Activated CD4-positive, alpha-beta memory T cell treated with anti-CD3 and anti-CD28 coated beads, Interleukin-2, amount 10 ng/mL, durations not matched to agents 7 days and 5 days (primary cell): ENCODE measurements around the gene ARHGAP21. TPM values are rescaled to one million over a fixed set of nuclear protein-coding genes. Genes with fewer than 3 reads are reported as not detected.
A peak's percentile ranks its signal among the peaks of the same experiment; 100 is the strongest.
"Not testable (repeated sequence)": the region's sequence is repeated elsewhere in the genome, so short reads cannot be mapped to it uniquely, and the experiment has no call there.

Source experiments
- CTCF ChIA-PET: fragments of 350-600 bp; sonication (Branson Sonifier 250); formaldehyde crosslinking; loops from one replicate; lab custom pipeline; 2021; ENCODE audit warnings: antibody characterized with exemption, inconsistent platforms; lab: Charles Lee
- POLR2A ChIA-PET: fragments of 350-600 bp; sonication (Branson Sonifier 250); formaldehyde crosslinking; loops from one replicate; lab custom pipeline; 2021; ENCODE audit warnings: antibody characterized with exemption; lab: Charles Lee
- DNase-seq: peaks from one replicate; pipeline ENCODE4 v3.0.0-alpha.2; 2020
- H3K27ac Mint-ChIP-seq: one replicate; pipeline ENCODE4 v1.8.0; 2021; ENCODE audit warnings: mild to moderate bottlenecking, mixed read lengths
- H3K27me3 Mint-ChIP-seq: one replicate; pipeline ENCODE4 v1.8.0; 2021; ENCODE audit warnings: mixed read lengths
- H3K36me3 Mint-ChIP-seq: one replicate; pipeline ENCODE4 v1.8.0; 2021; ENCODE audit warnings: low read depth, mixed read lengths
- H3K4me1 Mint-ChIP-seq: one replicate; pipeline ENCODE4 v1.8.0; 2021; ENCODE audit warnings: mixed read lengths
- H3K4me3 Mint-ChIP-seq: one replicate; pipeline ENCODE4 v1.8.0; 2021; ENCODE audit warnings: mild to moderate bottlenecking, mixed read lengths
- H3K9me3 Mint-ChIP-seq: one replicate; pipeline ENCODE4 v1.8.0; 2021; ENCODE audit warnings: mixed read lengths
- total RNA-seq, 2 experiments: library from RNA; stranded (reverse); gene quantifications; one replicate each; pipeline ENCODE4 v1.2.3, GENCODE V29; 2021

Gene ARHGAP21
- total RNA-seq, 2 experiments from 2014 or later: 35.6 to 36.0 TPM

- POLR2A ChIA-PET: no interaction called here
- no peaks in the 10 kb centered on the region for H3K4me1 Mint-ChIP-seq
- H3K27me3 Mint-ChIP-seq: peaks cover 5% of the 10 kb centered on the region
- CTCF ChIA-PET: no interaction called here
- no peak overlapping the region for H3K27ac Mint-ChIP-seq
- no peak for DNase-seq
- H3K36me3 Mint-ChIP-seq: no peaks in the 10 kb centered on the region
- no peaks in the 10 kb centered on the region for H3K9me3 Mint-ChIP-seq
- no peak overlapping the region for H3K4me3 Mint-ChIP-seq
Measured at GRCh38 chr10:24737001-24737400, 13.3 kb upstream of the ARHGAP21 start.

DNA sequence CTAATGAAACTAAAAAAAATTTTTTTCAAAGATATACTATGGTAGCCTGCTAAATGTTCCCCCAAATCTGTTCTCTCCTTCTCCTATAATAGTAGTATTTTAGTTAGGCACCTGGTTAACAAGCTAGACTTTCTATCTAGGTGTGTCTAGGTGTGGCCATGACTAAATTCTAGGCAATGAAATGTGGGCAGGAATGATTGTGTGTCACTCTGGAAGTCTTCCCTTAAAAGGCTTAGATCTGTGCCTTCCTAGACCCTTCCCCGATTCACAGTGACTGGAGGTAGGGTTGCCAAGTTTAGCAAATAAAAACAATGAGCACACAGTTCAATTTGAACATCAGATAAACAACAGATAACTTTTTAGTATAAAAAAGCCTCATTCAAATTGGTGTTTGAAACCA, 8.3 kb upstream of the ARHGAP21 start:
- no peak overlapping the region for H3K4me3 Mint-ChIP-seq
- CTCF ChIA-PET: no interaction called here
- POLR2A ChIA-PET: no interaction called here
- H3K9me3 Mint-ChIP-seq: no peaks in the 10 kb centered on the region
- no peak overlapping the region for H3K27ac Mint-ChIP-seq
- no peaks in the 10 kb centered on the region for H3K4me1 Mint-ChIP-seq
- DNase-seq: no peak
- peaks cover 5% of the 10 kb centered on the region for H3K27me3 Mint-ChIP-seq
- no peaks in the 10 kb centered on the region for H3K36me3 Mint-ChIP-seq

DNA sequence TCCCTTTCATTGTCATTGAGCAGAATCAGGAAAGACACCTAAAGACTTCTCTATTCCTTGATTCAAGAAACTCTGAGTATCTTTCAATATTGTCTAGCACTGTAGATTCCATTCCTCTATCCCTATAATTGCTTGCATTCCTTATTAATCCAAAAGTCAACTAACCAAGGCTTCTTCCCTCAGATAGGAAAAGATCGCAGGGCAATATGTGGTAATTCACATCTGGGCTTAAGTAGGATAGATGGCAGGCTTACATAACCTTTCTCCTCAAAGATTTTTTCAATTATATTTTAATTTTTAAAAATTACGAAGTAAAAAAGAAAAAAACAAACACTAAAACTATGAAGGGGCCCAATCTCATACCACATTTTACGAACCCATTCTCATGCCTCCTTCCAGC, 7.1 kb upstream of the ARHGAP21 start:
- no peaks in the 10 kb centered on the region for H3K9me3 Mint-ChIP-seq
- no peak for DNase-seq
- no peak overlapping the region for H3K27ac Mint-ChIP-seq
- H3K4me1 Mint-ChIP-seq: no peaks in the 10 kb centered on the region
- H3K4me3 Mint-ChIP-seq: no peak overlapping the region
- no peaks in the 10 kb centered on the region for H3K36me3 Mint-ChIP-seq
- ChIA-PET POLR2A (no interaction called here), CTCF (no interaction called here)
- H3K27me3 Mint-ChIP-seq: peaks cover 4% of the 10 kb centered on the region

GRCh38 chr10:24727786-24728185, 4.1 kb upstream of the ARHGAP21 start:
- no peak for DNase-seq
- peaks cover 4% of the 10 kb centered on the region for H3K4me1 Mint-ChIP-seq
- no peak overlapping the region for H3K27ac Mint-ChIP-seq
- no peaks in the 10 kb centered on the region for H3K9me3 Mint-ChIP-seq
- H3K27me3 Mint-ChIP-seq: no peaks in the 10 kb centered on the region
- ChIA-PET POLR2A (no interaction called here), CTCF (interaction anchor here (1.2 kb wide), 1 partner anchor 220 kb away, joined by 3 read pairs; no protein-coding TSS in a partner anchor)
- H3K36me3 Mint-ChIP-seq: no peaks in the 10 kb centered on the region
- H3K4me3 Mint-ChIP-seq: no peak overlapping the region

DNA sequence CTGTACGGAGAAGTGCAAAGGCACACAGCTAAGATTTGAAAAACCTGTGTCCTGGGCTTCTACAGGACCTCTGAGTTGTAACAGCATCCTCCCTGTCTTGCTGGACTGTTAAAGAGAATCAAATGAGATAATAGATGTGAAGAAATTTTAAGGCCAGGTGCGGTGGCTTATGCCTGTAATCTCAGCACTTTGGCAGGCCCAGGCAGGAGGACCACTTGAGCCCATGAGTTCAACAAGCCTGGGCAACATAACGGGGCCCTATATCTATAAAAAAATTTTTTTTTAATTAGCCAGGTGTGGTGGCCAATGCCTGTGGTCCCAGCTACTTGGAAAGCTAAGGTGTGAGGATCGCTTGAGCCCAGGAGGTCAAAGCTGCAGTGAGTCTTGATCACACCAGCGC, 2.9 kb upstream of the ARHGAP21 start:
- Mint-ChIP-seq H3K4me1 (peaks cover 10% of the 10 kb centered on the region), H3K4me3 (no peak overlapping the region), H3K27me3 (no peaks in the 10 kb centered on the region), H3K27ac (no peak overlapping the region), H3K36me3 (peaks cover 6% of the 10 kb centered on the region), H3K9me3 (no peaks in the 10 kb centered on the region)
- no peak for DNase-seq
- POLR2A ChIA-PET: no interaction called here
- CTCF ChIA-PET: interaction anchor here (1.2 to 2.2 kb wide), 2 partner anchors 20 to 225 kb away, joined by 4 to 5 read pairs; no protein-coding TSS in a partner anchor

DNA sequence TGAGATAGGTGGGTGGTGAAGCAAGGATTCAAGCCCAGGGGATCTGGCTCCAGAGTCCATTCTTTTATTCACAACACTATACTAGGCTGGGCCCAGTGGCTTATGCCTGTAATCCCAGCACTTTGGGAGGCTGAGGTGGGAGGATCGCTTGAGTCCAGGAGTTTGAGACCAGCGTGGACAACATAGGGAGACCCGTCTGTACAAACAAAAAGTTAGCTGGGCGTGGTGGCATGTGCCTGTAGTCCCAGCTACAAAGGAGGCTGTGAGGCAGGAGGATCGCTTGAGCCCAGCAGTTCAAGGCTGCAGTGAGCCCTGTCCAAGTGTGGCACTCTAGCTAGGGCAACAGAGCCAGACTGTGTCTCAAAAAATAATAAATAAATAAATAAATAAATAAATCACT, 2.3 kb upstream of the ARHGAP21 start:
- CTCF ChIA-PET: interaction anchor here (1.2 to 2.2 kb wide), 2 partner anchors 20 to 226 kb away, joined by 4 to 5 read pairs; no protein-coding TSS in a partner anchor
- H3K4me3 Mint-ChIP-seq: not testable (repeated sequence)

GRCh38 chr10:24724381-24725228, 918 bp upstream of the ARHGAP21 start:
- DNase-seq: peak; percentile 96
- peaks cover 26% of the 10 kb centered on the region for H3K4me1 Mint-ChIP-seq
- H3K9me3 Mint-ChIP-seq: no peaks in the 10 kb centered on the region
- H3K4me3 Mint-ChIP-seq: peak overlapping the region; percentile 92
- peak overlapping the region; percentile 90 for H3K27ac Mint-ChIP-seq
- peaks cover 18% of the 10 kb centered on the region for H3K36me3 Mint-ChIP-seq
- POLR2A ChIA-PET: interaction anchor here (0.7 to 3.1 kb wide), 7 partner anchors 18 to 301 kb away, joined by 3 to 19 read pairs (median 3); partner anchors contain the start of genes ENKUR, PRTFDC1 and THNSL1
- no peaks in the 10 kb centered on the region for H3K27me3 Mint-ChIP-seq
- CTCF ChIA-PET: interaction anchor here (0.7 to 2.5 kb wide), 3 partner anchors 18 to 227 kb away, joined by 3 to 11 read pairs (median 5); no protein-coding TSS in a partner anchor

More for the DNA sequence above, 2.3 kb upstream of the ARHGAP21 start:
- H3K27ac Mint-ChIP-seq, H3K27me3 Mint-ChIP-seq, DNase-seq, POLR2A ChIA-PET, H3K9me3 Mint-ChIP-seq, H3K36me3 Mint-ChIP-seq: not testable (repeated sequence)
- H3K4me1 Mint-ChIP-seq: peaks cover 16% of the 10 kb centered on the region

DNA sequence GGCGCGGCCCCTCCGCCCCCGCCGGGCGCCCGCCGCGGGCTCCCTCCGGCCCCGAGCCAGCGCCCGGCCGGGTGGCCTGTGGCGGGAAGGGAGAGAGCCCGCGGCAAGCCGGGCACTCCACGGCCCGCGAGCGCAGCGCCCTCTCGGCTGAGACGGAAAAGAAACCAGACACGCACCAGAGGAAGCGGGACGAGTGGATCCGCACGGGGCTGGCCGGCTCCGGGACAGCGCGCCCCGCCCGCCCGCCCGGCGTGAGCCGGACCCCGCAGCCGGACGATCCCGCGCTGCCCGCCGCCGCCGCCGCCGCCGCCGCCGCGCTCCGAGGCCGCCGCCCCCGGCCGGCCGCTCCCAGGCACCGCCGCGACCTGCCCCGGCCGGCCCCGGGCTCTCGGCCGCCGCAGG, 300 bp downstream of the ARHGAP21 start:
- peaks cover 22% of the 10 kb centered on the region for H3K36me3 Mint-ChIP-seq
- H3K27me3 Mint-ChIP-seq: no peaks in the 10 kb centered on the region
- H3K4me1 Mint-ChIP-seq: peaks cover 31% of the 10 kb centered on the region
- ChIA-PET POLR2A (interaction anchor here (0.9 to 3.1 kb wide), 8 partner anchors 12 to 293 kb away, joined by 3 to 19 read pairs (median 6); partner anchors contain the start of genes ENKUR, PRTFDC1 and THNSL1), CTCF (interaction anchor here (0.7 to 2.5 kb wide), 3 partner anchors 17 to 165 kb away, joined by 3 to 11 read pairs (median 4); no protein-coding TSS in a partner anchor)
- no peaks in the 10 kb centered on the region for H3K9me3 Mint-ChIP-seq
- peak; percentile 35 for DNase-seq
- peak overlapping the region; percentile 93 for H3K4me3 Mint-ChIP-seq
- H3K27ac Mint-ChIP-seq: no peak overlapping the region

DNA sequence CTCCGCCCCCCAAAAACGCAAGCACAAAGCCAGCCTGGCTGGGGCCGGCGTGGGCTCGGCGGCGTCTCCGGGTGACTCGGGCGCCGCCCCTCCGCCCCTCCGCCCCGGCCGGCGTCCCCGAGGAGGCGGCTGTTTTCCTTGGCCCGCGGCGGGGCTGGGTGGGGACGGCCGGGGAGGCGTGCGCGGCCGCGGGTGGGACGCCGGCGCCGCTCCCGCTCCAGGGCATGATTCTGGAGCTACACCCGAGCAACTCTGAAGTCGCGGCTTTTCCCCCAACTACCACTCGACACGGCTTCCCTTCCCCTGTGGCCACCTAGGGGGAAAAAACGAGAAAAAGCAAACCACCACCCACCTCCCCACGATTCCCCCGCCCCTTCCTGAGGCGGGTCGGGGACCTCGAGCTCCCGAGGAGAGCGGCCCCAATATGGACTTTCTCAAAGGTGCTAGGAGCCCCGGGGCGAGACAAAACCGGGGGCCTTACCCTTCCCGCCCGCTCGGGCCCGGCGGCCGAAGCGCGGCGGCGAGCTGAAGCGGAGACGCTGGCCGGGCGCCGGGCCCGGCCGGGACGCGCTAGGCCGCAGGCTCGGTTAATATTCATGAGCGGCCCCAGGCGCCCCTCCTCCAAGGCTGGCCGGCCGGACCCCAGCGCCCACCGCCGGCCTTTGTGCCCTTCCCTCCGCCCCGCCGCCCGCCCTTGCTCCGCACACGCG, 856 bp downstream of the ARHGAP21 start:
- Mint-ChIP-seq H3K9me3 (no peaks in the 10 kb centered on the region), H3K36me3 (peaks cover 22% of the 10 kb centered on the region), H3K4me3 (peak overlapping the region; percentile 93), H3K4me1 (peaks cover 31% of the 10 kb centered on the region), H3K27ac (peak overlapping the region; percentile 86), H3K27me3 (no peaks in the 10 kb centered on the region)
- peak; percentile 59 for DNase-seq
- POLR2A ChIA-PET: interaction anchor here (0.7 to 3.1 kb wide), 10 partner anchors 12 to 298 kb away, joined by 3 to 19 read pairs (median 3); partner anchors contain the start of genes ENKUR, PRTFDC1 and THNSL1
- CTCF ChIA-PET: interaction anchor here (0.7 to 2.5 kb wide), 4 partner anchors 16 to 390 kb away, joined by 3 to 11 read pairs (median 4); no protein-coding TSS in a partner anchor

- peak overlapping the region; percentile 82 for H3K4me3 Mint-ChIP-seq
- no peaks in the 10 kb centered on the region for H3K9me3 Mint-ChIP-seq
- no peak for DNase-seq
- H3K27ac Mint-ChIP-seq: peak overlapping the region; percentile 78
- H3K36me3 Mint-ChIP-seq: peaks cover 22% of the 10 kb centered on the region
- H3K4me1 Mint-ChIP-seq: peaks cover 31% of the 10 kb centered on the region
- ChIA-PET CTCF (interaction anchor here (0.8 to 2.5 kb wide), 2 partner anchors 16 to 391 kb away, joined by 3 to 11 read pairs; no protein-coding TSS in a partner anchor), POLR2A (interaction anchor here (0.7 to 3.1 kb wide), 9 partner anchors 13 to 298 kb away, joined by 3 to 19 read pairs (median 3); partner anchors contain the start of genes ENKUR, PRTFDC1 and THNSL1)
- H3K27me3 Mint-ChIP-seq: no peaks in the 10 kb centered on the region
Measured at GRCh38 chr10:24722131-24722675, 1.5 kb downstream of the ARHGAP21 start.

- Mint-ChIP-seq H3K9me3 (no peaks in the 10 kb centered on the region), H3K4me3 (peak overlapping the region; percentile 82), H3K27me3 (no peaks in the 10 kb centered on the region), H3K4me1 (peaks cover 31% of the 10 kb centered on the region), H3K36me3 (peaks cover 22% of the 10 kb centered on the region), H3K27ac (no peak overlapping the region)
- no peak for DNase-seq
- CTCF ChIA-PET: interaction anchor here (0.7 kb wide), 1 partner anchor 85 kb away, joined by 3 read pairs; no protein-coding TSS in a partner anchor
- POLR2A ChIA-PET: interaction anchor here (1.6 kb wide), 1 partner anchor 14 kb away, joined by 4 read pairs; no protein-coding TSS in a partner anchor
Measured at GRCh38 chr10:24721229-24722106, 2.2 kb downstream of the ARHGAP21 start.
